HEK293 (cell line): ENCODE results near the gene CFAP73.

Experiments used
- BCL11A ChIP-seq: fragments of 450-650 bp; formaldehyde crosslinking; IDR thresholded peaks from 2 replicates; pipeline ENCODE4 v1.5.1; 2016; ENCODE audit warnings: low read depth, missing biosample characterization, missing genetic modification characterization
- CTCF ChIP-seq: fragments of 450-650 bp; formaldehyde crosslinking; IDR thresholded peaks from 2 replicates; pipeline ENCODE4 v1.5.1; 2016; ENCODE audit warnings: missing biosample characterization, missing genetic modification characterization
- HOXA7 ChIP-seq: sonication (generic); formaldehyde crosslinking; IDR thresholded peaks from 2 replicates; pipeline ENCODE4 v1.8.1; 2022; ENCODE audit warnings: missing genetic modification reagents, borderline replicate concordance
- SETDB1 ChIP-seq: IDR thresholded peaks from one replicate; pipeline ENCODE4 v1.6.1; 2017; ENCODE audit warnings: mild to moderate bottlenecking, low read length, moderate library complexity, mixed read lengths; ENCODE audit not compliant: insufficient read length
- ZEB2 ChIP-seq: fragments of 450-650 bp; formaldehyde crosslinking; IDR thresholded peaks from 2 replicates; pipeline ENCODE4 v1.5.1; 2016; ENCODE audit warnings: missing biosample characterization, missing genetic modification characterization
- ZNF23 ChIP-seq: fragments of 450-650 bp; formaldehyde crosslinking; IDR thresholded peaks from 2 replicates; pipeline ENCODE4 v1.5.1; 2016; ENCODE audit warnings: missing biosample characterization, missing genetic modification characterization, borderline replicate concordance
- ZNF561 ChIP-seq: fragments of 450-650 bp; IDR thresholded peaks from 2 replicates; pipeline ENCODE4 v1.5.1; 2018; ENCODE audit warnings: missing biosample characterization, missing genetic modification characterization, borderline replicate concordance
- ZNF707 ChIP-seq: fragments of 450-650 bp; formaldehyde crosslinking; IDR thresholded peaks from 2 replicates; pipeline ENCODE4 v1.5.1; 2016; ENCODE audit warnings: missing biosample characterization, missing genetic modification characterization
- TF ChIP-seq, protein P1 (sequence below): fragments of 450-650 bp; formaldehyde crosslinking; IDR thresholded peaks from 2 replicates; pipeline ENCODE4 v1.5.1; 2016; ENCODE audit warnings: missing biosample characterization, missing genetic modification characterization, low read depth

DNA sequence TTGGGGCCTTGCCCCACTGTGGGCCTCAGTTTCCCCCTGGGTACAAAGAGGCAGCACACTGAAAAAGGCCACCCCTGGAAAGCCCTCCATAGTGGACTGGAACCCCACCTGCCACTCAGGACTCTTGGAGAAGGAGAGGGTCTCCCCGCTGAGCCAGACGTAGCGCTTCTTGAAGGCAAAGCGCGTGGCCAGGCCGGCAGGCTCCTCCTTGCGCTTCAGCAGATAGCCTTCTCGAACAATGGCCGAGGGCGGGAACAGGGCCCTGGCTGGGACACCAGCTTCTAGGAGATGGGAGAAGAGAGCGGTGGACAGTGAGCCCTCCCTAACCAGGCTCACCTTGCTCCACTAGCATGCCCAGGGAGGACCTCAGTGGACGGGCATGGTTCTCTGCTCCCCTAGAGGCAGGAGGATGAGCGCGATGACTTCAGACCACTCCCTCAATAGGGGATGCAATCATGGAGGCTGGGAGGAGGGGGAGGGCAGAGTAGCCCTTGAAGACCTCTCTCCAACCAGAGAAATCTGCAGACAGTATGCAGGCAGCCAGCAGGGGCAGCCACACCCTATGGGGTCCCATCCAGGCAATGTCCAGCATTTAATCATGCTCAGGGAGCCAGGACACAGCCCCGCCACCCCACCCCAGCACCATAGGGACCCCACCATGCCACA, 43.8 kb upstream of the CFAP73 start:
- TF ChIP-seq CTCF (tag by site-specific recombination): no peak
- no peak for TF ChIP-seq ZNF23 (tag by site-specific recombination)
- TF ChIP-seq ZNF707 (tag by site-specific recombination): no peak
- no peak for TF ChIP-seq SETDB1
- no peak for TF ChIP-seq BCL11A (tag by site-specific recombination)
- TF ChIP-seq, protein P1, sequence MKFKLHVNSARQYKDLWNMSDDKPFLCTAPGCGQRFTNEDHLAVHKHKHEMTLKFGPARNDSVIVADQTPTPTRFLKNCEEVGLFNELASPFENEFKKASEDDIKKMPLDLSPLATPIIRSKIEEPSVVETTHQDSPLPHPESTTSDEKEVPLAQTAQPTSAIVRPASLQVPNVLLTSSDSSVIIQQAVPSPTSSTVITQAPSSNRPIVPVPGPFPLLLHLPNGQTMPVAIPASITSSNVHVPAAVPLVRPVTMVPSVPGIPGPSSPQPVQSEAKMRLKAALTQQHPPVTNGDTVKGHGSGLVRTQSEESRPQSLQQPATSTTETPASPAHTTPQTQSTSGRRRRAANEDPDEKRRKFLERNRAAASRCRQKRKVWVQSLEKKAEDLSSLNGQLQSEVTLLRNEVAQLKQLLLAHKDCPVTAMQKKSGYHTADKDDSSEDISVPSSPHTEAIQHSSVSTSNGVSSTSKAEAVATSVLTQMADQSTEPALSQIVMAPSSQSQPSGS: no peak
- no peak for TF ChIP-seq ZEB2
- TF ChIP-seq ZNF561 (tag by site-specific recombination): no peak
- no peak for TF ChIP-seq HOXA7 (CRISPR knock-in tag)
